Esophagus squamous epithelium (tissue), 5 donors: ENCODE data around the gene JARID2. TPM values are rescaled to one million over a fixed set of nuclear protein-coding genes. Genes with fewer than 3 reads are reported as not detected.

Experiments
- DNase-seq: peaks from one replicate; lab custom pipeline; 2025; lab: John Stamatoyannopoulos, UW
- H3K27ac ChIP-seq, 4 donors: fragments of 200-600 bp; sonication (generic); one replicate each; pipeline ENCODE4 v1.5.1; 2016 to 2019; ENCODE audit warnings: mild to moderate bottlenecking in 1 of 4
- H3K27me3 ChIP-seq, 4 donors: fragments of 200-600 bp; sonication (generic); 1 replicate in 3 of 4; 2 replicates in 1 of 4; pipeline versions ENCODE4 v1.5.1 to v1.6.0; 2017 to 2021; ENCODE audit warnings: antibody characterized with exemption in 1 of 4
- H3K36me3 ChIP-seq, 3 donors: fragments of 200-600 bp; sonication (generic); one replicate each; pipeline ENCODE4 v1.5.1; 2016 to 2019
- H3K4me1 ChIP-seq, 3 donors: fragments of 200-600 bp; sonication (generic); one replicate each; pipeline ENCODE4 v1.5.1; 2017 to 2019
- H3K4me3 ChIP-seq, 4 donors: fragments of 200-600 bp; sonication (generic); 1 replicate in 3 of 4; 2 replicates in 1 of 4; pipeline ENCODE4 v1.5.1; 2016 to 2019; ENCODE audit warnings: mild to moderate bottlenecking in 2 of 4, moderate library complexity in 1 of 4
- H3K9me3 ChIP-seq, 3 donors: fragments of 200-600 bp; sonication (generic); one replicate each; pipeline ENCODE4 v1.5.1; 2016 to 2019
- POLR2A ChIP-seq, 4 donors: fragments of 450-650 bp; IDR thresholded peaks; one replicate each; pipeline ENCODE4 v1.6.1; 2017; ENCODE audit warnings: antibody characterized with exemption in 4 of 4, mild to moderate bottlenecking in 4 of 4, moderate library complexity in 3 of 4
- WGBS, 2 donors: methylation state at CpG; one replicate each; pipeline ENCODE4 v1.1.5; 2018; 5-methylcytosine and 5-hydroxymethylcytosine counted together
- intact Hi-C: fragments of 100-400 bp; cut with DNase I; formaldehyde crosslinking; loops from one replicate; pipeline ENCODE4 v1.15.0; 2022
- total RNA-seq, 4 donors: library from RNA; depleted of rRNA; stranded (reverse); fragments of >200 nt; gene quantifications; one replicate each; pipeline ENCODE4 v1.1.0, GENCODE V29; 2016
- TF ChIP-seq, protein P1 (sequence below), 6 experiments: fragments of 450-650 bp in 4 of 6; fragments of 200-600 bp in 2 of 6; sonication (generic) in 2 of 6; IDR thresholded peaks; one replicate each; pipeline ENCODE4 v1.5.1; 2016 to 2019; ENCODE audit warnings: antibody characterized with exemption in 6 of 6, mild to moderate bottlenecking in 4 of 6, moderate library complexity in 4 of 6
- donor health status: DM: yes; HTN: yes; CAD: no.

The JARID2 gene
- total RNA-seq, 4 donors from 2014 or later, result 13.3 to 19.6 (median 16.3) TPM

DNA sequence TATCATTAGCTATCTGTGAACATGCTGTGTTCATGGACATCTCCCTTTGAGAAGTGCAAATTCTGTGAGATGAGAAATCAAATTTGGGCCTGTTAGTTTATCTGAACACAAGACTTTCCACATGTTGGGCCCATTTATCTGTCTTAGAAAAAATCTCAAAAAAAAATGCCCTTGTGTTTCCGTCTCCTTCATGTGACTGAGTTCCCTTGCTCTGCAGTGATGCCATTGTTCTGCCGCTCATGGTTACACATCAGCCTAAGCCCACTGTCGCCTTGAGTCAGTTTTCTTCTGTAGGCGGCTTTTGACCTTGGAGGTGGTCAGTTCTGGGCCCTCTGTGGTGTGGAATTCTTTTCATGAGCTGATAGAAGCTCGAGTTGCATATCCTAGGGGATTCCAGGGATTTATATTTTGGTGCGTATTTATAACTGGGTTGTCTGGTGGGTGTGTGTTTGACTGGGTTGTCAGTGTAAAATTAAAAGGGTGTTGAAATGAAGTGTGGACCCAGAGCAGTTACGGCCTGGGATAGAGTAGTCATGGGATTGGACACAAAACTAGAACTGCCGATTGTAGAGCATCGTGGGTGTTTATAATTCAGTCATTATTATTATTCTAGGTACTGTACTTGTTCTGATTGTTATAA lies 156.7 kb downstream of the JARID2 start:
- TF ChIP-seq POLR2A (IDR thresholded peaks at IDR 0.05), result no peak
- TF ChIP-seq, protein P1, sequence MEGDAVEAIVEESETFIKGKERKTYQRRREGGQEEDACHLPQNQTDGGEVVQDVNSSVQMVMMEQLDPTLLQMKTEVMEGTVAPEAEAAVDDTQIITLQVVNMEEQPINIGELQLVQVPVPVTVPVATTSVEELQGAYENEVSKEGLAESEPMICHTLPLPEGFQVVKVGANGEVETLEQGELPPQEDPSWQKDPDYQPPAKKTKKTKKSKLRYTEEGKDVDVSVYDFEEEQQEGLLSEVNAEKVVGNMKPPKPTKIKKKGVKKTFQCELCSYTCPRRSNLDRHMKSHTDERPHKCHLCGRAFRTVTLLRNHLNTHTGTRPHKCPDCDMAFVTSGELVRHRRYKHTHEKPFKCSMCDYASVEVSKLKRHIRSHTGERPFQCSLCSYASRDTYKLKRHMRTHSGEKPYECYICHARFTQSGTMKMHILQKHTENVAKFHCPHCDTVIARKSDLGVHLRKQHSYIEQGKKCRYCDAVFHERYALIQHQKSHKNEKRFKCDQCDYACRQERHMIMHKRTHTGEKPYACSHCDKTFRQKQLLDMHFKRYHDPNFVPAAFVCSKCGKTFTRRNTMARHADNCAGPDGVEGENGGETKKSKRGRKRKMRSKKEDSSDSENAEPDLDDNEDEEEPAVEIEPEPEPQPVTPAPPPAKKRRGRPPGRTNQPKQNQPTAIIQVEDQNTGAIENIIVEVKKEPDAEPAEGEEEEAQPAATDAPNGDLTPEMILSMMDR (IDR thresholded peaks at IDR 0.05), result no peak
- Histone ChIP-seq H3K36me3 (no peaks in the 10 kb centered on the region), H3K4me3 (no peak overlapping the region), H3K4me1 (peaks cover 20 to 68% (median 28%) of the 10 kb centered on the region in 3 donors), H3K9me3 (no peaks in the 10 kb centered on the region), H3K27ac (peak overlapping the region; percentile 25 to 74 (median 49)), H3K27me3 (no peaks in the 10 kb centered on the region)
- intact Hi-C loops, result no loop called here
- WGBS, 2 donors, result 79 to 90% methylated on average over 9 of the region's 9 CpGs
- DNase-seq, result no peak

DNA sequence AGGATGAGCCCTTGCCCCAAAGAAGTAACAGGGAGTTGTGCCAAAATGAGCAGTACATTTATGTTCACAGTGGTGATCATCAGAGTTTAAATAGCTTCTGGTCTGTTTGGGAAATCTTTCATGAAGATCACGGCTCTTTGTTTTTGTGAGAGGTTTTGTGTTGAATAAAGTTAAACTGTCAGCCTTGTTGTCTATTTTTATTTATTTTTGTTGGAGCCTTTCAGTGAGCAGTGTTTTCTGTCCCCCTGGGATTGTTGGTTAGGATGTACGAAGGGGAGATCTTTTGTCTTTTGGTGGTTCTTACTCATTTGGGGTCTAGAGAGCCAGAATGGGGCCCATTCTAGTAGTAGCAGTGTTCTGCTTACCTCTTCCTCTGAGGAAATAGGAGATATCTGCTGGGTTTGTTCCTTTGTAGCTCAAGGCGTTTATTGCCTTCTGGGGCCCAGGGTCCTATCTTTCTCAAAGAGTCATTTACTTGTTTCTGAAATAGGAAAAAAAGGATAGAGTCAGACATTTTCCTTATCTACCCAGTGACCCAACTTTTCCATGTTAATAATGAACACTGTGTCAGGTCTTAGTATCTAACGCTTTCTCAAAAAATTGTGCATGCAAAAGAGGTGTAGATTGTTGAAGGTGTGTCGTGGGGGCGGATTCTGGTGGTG lies 157.4 kb downstream of the JARID2 start:
- 84 to 91% methylated on average over 6 of the region's 6 CpGs for whole genome bisulfite sequencing, 2 donors
- intact Hi-C loops, result no loop called here
- no peak for TF ChIP-seq POLR2A (IDR thresholded peaks at IDR 0.05)
- peak overlapping the region in 3 of 4 donors; percentile 8 to 74 (median 43) for H3K27ac ChIP-seq
- H3K36me3 ChIP-seq, result no peaks in the 10 kb centered on the region
- peaks cover 20 to 67% (median 28%) of the 10 kb centered on the region in 3 donors for H3K4me1 ChIP-seq
- H3K27me3 ChIP-seq, result no peaks in the 10 kb centered on the region
- H3K9me3 ChIP-seq, result no peaks in the 10 kb centered on the region
- DNase-seq, result no peak
- H3K4me3 ChIP-seq, result no peak overlapping the region

DNA sequence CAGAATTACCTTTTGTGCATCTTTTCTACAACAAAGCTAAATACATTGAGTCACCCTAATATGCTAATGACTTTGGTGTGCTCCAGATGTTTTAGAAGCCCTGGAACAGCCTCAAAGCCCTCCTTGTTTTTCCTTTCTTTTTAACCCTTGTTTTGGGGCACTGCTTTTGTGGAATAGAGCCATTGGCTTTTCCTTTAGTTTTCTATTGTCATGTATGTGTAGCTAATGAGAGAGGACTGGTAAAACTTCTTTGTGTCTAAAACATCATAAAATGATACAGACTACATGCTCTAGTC lies 158.8 kb downstream of the JARID2 start:
- Histone ChIP-seq H3K4me3 (no peak overlapping the region), H3K27ac (no peak overlapping the region), H3K9me3 (no peaks in the 10 kb centered on the region), H3K27me3 (no peaks in the 10 kb centered on the region), H3K4me1 (peaks cover 13 to 53% (median 22%) of the 10 kb centered on the region in 3 donors), H3K36me3 (no peaks in the 10 kb centered on the region)
- TF ChIP-seq, protein P1 (IDR thresholded peaks at IDR 0.05), result no peak
- TF ChIP-seq POLR2A (IDR thresholded peaks at IDR 0.05), result no peak
- DNase-seq, result no peak
- intact Hi-C loops, result no loop called here

DNA sequence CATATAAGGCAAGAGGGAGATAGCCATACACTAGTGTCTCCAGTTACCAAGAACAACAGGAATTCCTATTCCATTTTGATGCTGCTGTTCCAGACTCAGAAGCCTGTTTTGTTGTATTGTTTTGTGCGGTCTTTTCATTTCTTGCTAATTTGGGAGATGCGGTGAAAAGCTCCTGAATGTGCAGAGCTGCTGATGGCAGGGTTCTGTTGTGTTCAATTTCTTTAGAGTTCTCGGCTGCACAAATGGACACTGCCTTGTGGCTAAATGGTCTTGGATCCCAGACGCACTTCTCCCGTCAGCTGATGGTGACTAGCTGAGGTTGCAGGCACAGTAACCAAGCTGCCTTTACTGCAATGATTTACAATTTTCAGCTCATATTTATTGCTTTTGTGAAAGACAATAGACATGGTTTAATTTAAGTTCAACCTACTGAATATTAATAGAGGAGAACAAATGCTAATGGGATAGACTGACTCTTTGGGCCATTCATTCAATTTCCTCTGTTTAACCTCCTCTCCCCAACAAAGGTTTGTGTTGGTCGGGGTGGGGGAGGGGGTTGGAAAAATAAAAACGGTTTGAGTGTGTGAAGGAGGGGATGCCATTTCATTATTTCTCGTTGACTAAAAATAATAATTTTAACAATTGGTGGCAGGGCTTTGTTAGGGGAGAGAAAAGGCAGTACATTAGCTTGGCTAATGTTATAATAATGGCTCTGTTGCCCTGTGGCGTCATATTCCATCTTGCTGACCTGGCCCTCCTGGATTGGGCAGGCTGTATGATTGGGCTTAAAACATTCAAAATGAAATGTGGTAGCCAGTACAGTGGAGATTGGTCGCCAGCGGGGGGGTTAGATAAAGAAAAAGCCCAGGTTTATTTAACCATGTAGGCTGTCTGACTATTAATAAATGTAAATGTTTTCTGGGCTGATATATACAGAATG lies 159.5 kb downstream of the JARID2 start:
- TF ChIP-seq POLR2A (IDR thresholded peaks at IDR 0.05), result no peak
- TF ChIP-seq, protein P1 (IDR thresholded peaks at IDR 0.05), result no peak
- intact Hi-C loops, result no loop called here
- H3K27ac ChIP-seq, result no peak overlapping the region
- 84 to 91% methylated on average over 11 of the region's 11 CpGs for WGBS, 2 donors
- no peak for DNase-seq
- peaks cover 7 to 45% (median 16%) of the 10 kb centered on the region in 3 donors for H3K4me1 ChIP-seq
- H3K4me3 ChIP-seq, result no peak overlapping the region
- no peaks in the 10 kb centered on the region for H3K27me3 ChIP-seq
- no peaks in the 10 kb centered on the region for H3K36me3 ChIP-seq
- no peaks in the 10 kb centered on the region for H3K9me3 ChIP-seq

DNA sequence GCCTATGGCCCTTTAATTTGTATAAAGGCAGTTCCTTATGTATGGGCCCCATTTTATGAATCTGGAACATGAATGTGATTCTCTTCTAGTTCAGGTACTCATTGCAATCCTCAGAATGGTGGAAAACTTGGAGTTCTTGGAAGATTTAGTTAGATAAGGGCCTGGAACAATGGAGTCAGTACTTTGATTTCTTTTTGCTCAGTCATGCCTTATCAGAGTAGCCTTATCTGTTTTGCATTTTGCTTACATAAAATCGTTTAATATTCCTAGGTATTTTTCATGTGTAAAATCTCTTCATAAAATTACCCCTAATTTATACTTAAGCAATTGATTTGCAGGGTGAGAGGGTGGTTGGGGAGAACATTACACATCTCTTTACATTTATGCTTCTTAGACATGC lies 160.6 kb downstream of the JARID2 start:
- Histone ChIP-seq H3K27me3 (no peaks in the 10 kb centered on the region), H3K36me3 (no peaks in the 10 kb centered on the region), H3K9me3 (no peaks in the 10 kb centered on the region), H3K4me3 (no peak overlapping the region), H3K4me1 (peaks cover 2 to 42% (median 7%) of the 10 kb centered on the region in 3 donors), H3K27ac (no peak overlapping the region)
- TF ChIP-seq, protein P1 (IDR thresholded peaks at IDR 0.05), result no peak
- TF ChIP-seq POLR2A (IDR thresholded peaks at IDR 0.05), result no peak
- no peak for DNase-seq
- 58 to 59% methylated on average over 1 of the region's 1 CpG for WGBS, 2 donors
- intact Hi-C loops, result no loop called here
